ENCODE results near the gene IGF2BP3.

Gene IGF2BP3

GRCh38 chr7:23283086-23283485 is 187.2 kb downstream of the IGF2BP3 start:
- no peak overlapping the region for H2AK5ac ChIP-seq (ENCODE audit: low read length, severe bottlenecking)
- peak overlapping the region in 1 of 2 experiments; percentile 52 for H2BK12ac ChIP-seq (ENCODE audit: low read length in 2 of 2)
- DNase-seq, result no peak
- no peak overlapping the region for H4K8ac ChIP-seq (ENCODE audit: low read length)
- no peak overlapping the region for H4K91ac ChIP-seq (ENCODE audit: low read length)
- H2AFZ ChIP-seq (ENCODE audit: low read depth, low read length), result no peak overlapping the region
- H3K18ac ChIP-seq (ENCODE audit: low read depth in 1 of 2, low read length in 2 of 2), result no peak overlapping the region
- no peak overlapping the region for H3K27ac ChIP-seq (ENCODE audit: low read length, poor library complexity, severe bottlenecking)
- H3K9ac ChIP-seq (ENCODE audit: low read length), result no peak overlapping the region
- no peak overlapping the region for H2BK5ac ChIP-seq (ENCODE audit: low read depth, low read length, poor library complexity, severe bottlenecking)
- no peak overlapping the region for H3K4me3 ChIP-seq (ENCODE audit: insufficient read depth in 1 of 2, low read depth in 1 of 2, low read length in 2 of 2)
- H2BK120ac ChIP-seq (ENCODE audit: low read depth, low read length), result no peak overlapping the region
- no peak overlapping the region for H2BK15ac ChIP-seq (ENCODE audit: low read depth, poor library complexity, severe bottlenecking)
- H3K23ac ChIP-seq (ENCODE audit: low read length in 2 of 2), result no peak overlapping the region
- H3K14ac ChIP-seq (ENCODE audit: low read length in 2 of 2), result no peak overlapping the region
- no peak overlapping the region for H3K4ac ChIP-seq (ENCODE audit: low read depth in 1 of 2, low read length in 2 of 2)
- H3K36me3 ChIP-seq (ENCODE audit: control insufficient read depth in 1 of 2, insufficient read depth in 2 of 2, low read depth in 1 of 2, low read length in 2 of 2), result peaks cover 0 to 27% of the 10 kb centered on the region in 2 experiments
- H3K4me2 ChIP-seq (ENCODE audit: low read length, poor library complexity, severe bottlenecking), result no peak overlapping the region
- no peaks in the 10 kb centered on the region for H3K27me3 ChIP-seq (ENCODE audit: control insufficient read depth in 1 of 2, insufficient read depth in 1 of 2, low read length in 2 of 2)
- no peaks in the 10 kb centered on the region for H3K9me3 ChIP-seq (ENCODE audit: control insufficient read depth, low read length)
- H3K4me1 ChIP-seq (ENCODE audit: control insufficient read depth, insufficient read depth, low read depth, low read length), result no peaks in the 10 kb centered on the region
- 95% methylated on average over 3 of the region's 4 CpGs for WGBS
- no peaks in the 10 kb centered on the region for H3K79me1 ChIP-seq (replicated peaks; ENCODE audit: low read length, poor library complexity, severe bottlenecking)

GRCh38 chr7:23279819-23280525 is 190.3 kb downstream of the IGF2BP3 start:
- no peak overlapping the region for H2BK12ac ChIP-seq (ENCODE audit: low read length in 2 of 2)
- DNase-seq, result no peak
- no peak overlapping the region for H3K9ac ChIP-seq (ENCODE audit: low read length)
- H3K27ac ChIP-seq (ENCODE audit: low read length, poor library complexity, severe bottlenecking), result no peak overlapping the region
- no peak overlapping the region for H2AK5ac ChIP-seq (ENCODE audit: low read length, severe bottlenecking)
- H4K8ac ChIP-seq (ENCODE audit: low read length), result no peak overlapping the region
- H2BK15ac ChIP-seq (ENCODE audit: low read depth, poor library complexity, severe bottlenecking), result no peak overlapping the region
- H2BK5ac ChIP-seq (ENCODE audit: low read depth, low read length, poor library complexity, severe bottlenecking), result no peak overlapping the region
- H3K9me3 ChIP-seq (ENCODE audit: control insufficient read depth, low read length), result no peaks in the 10 kb centered on the region
- H2AFZ ChIP-seq (ENCODE audit: low read depth, low read length), result no peak overlapping the region
- no peak overlapping the region for H3K14ac ChIP-seq (ENCODE audit: low read length in 2 of 2)
- no peak overlapping the region for H3K4me2 ChIP-seq (ENCODE audit: low read length, poor library complexity, severe bottlenecking)
- no peak overlapping the region for H3K23ac ChIP-seq (ENCODE audit: low read length in 2 of 2)
- H3K27me3 ChIP-seq (ENCODE audit: control insufficient read depth in 1 of 2, insufficient read depth in 1 of 2, low read length in 2 of 2), result no peaks in the 10 kb centered on the region
- no peaks in the 10 kb centered on the region for H3K79me1 ChIP-seq (replicated peaks; ENCODE audit: low read length, poor library complexity, severe bottlenecking)
- no peak overlapping the region for H4K91ac ChIP-seq (ENCODE audit: low read length)
- H3K4me1 ChIP-seq (ENCODE audit: control insufficient read depth, insufficient read depth, low read depth, low read length), result no peaks in the 10 kb centered on the region
- H2BK120ac ChIP-seq (ENCODE audit: low read depth, low read length), result no peak overlapping the region
- peaks cover 0 to 46% of the 10 kb centered on the region in 2 experiments for H3K36me3 ChIP-seq (ENCODE audit: control insufficient read depth in 1 of 2, insufficient read depth in 2 of 2, low read depth in 1 of 2, low read length in 2 of 2)
- WGBS, result no CpG with 5 or more reads among the region's 2 CpGs
- no peak overlapping the region for H3K4ac ChIP-seq (ENCODE audit: low read depth in 1 of 2, low read length in 2 of 2)
- no peak overlapping the region for H3K4me3 ChIP-seq (ENCODE audit: insufficient read depth in 1 of 2, low read depth in 1 of 2, low read length in 2 of 2)
- H3K18ac ChIP-seq (ENCODE audit: low read depth in 1 of 2, low read length in 2 of 2), result no peak overlapping the region

GRCh38 chr7:23277359-23277989 is 192.8 kb downstream of the IGF2BP3 start:
- H3K4ac ChIP-seq (ENCODE audit: low read depth in 1 of 2, low read length in 2 of 2), result no peak overlapping the region

GRCh38 chr7:23276947-23277346 is 193.3 kb downstream of the IGF2BP3 start:
- Histone ChIP-seq H2BK12ac (ENCODE audit: low read length in 2 of 2) (no peak overlapping the region), H3K14ac (ENCODE audit: low read length in 2 of 2) (no peak overlapping the region), H3K4me1 (ENCODE audit: control insufficient read depth, insufficient read depth, low read depth, low read length) (peaks cover 2% of the 10 kb centered on the region), H2BK120ac (ENCODE audit: low read depth, low read length) (no peak overlapping the region), H4K91ac (ENCODE audit: low read length) (no peak overlapping the region), H3K4me2 (ENCODE audit: low read length, poor library complexity, severe bottlenecking) (no peak overlapping the region), H3K79me1 (replicated peaks; ENCODE audit: low read length, poor library complexity, severe bottlenecking) (no peaks in the 10 kb centered on the region), H2AK5ac (ENCODE audit: low read length, severe bottlenecking) (no peak overlapping the region), H3K27ac (ENCODE audit: low read length, poor library complexity, severe bottlenecking) (no peak overlapping the region), H3K9ac (ENCODE audit: low read length) (no peak overlapping the region), H3K9me3 (ENCODE audit: control insufficient read depth, low read length) (no peaks in the 10 kb centered on the region), H2BK15ac (ENCODE audit: low read depth, poor library complexity, severe bottlenecking) (no peak overlapping the region), H2AFZ (ENCODE audit: low read depth, low read length) (no peak overlapping the region), H3K23ac (ENCODE audit: low read length in 2 of 2) (no peak overlapping the region), H4K8ac (ENCODE audit: low read length) (no peak overlapping the region), H3K27me3 (ENCODE audit: control insufficient read depth in 1 of 2, insufficient read depth in 1 of 2, low read length in 2 of 2) (no peaks in the 10 kb centered on the region), H2BK5ac (ENCODE audit: low read depth, low read length, poor library complexity, severe bottlenecking) (no peak overlapping the region), H3K36me3 (ENCODE audit: control insufficient read depth in 1 of 2, insufficient read depth in 2 of 2, low read depth in 1 of 2, low read length in 2 of 2) (peaks cover 0 to 75% of the 10 kb centered on the region in 2 experiments), H3K18ac (ENCODE audit: low read depth in 1 of 2, low read length in 2 of 2) (no peak overlapping the region), H3K4me3 (ENCODE audit: insufficient read depth in 1 of 2, low read depth in 1 of 2, low read length in 2 of 2) (no peak overlapping the region), H3K4ac (ENCODE audit: low read depth in 1 of 2, low read length in 2 of 2) (no peak overlapping the region)
- DNase-seq, result no peak
- WGBS, result 94% methylated on average over 2 of the region's 3 CpGs

More at GRCh38 chr7:23277359-23277989, 192.8 kb downstream of the IGF2BP3 start:
- Histone ChIP-seq H3K36me3 (ENCODE audit: control insufficient read depth in 1 of 2, insufficient read depth in 2 of 2, low read depth in 1 of 2, low read length in 2 of 2) (peaks cover 0 to 70% of the 10 kb centered on the region in 2 experiments), H3K4me3 (ENCODE audit: insufficient read depth in 1 of 2, low read depth in 1 of 2, low read length in 2 of 2) (no peak overlapping the region), H2BK15ac (ENCODE audit: low read depth, poor library complexity, severe bottlenecking) (no peak overlapping the region), H3K18ac (ENCODE audit: low read depth in 1 of 2, low read length in 2 of 2) (no peak overlapping the region), H4K91ac (ENCODE audit: low read length) (no peak overlapping the region), H3K27ac (ENCODE audit: low read length, poor library complexity, severe bottlenecking) (no peak overlapping the region), H2BK5ac (ENCODE audit: low read depth, low read length, poor library complexity, severe bottlenecking) (no peak overlapping the region), H3K9me3 (ENCODE audit: control insufficient read depth, low read length) (no peaks in the 10 kb centered on the region), H2AFZ (ENCODE audit: low read depth, low read length) (no peak overlapping the region), H3K79me1 (replicated peaks; ENCODE audit: low read length, poor library complexity, severe bottlenecking) (no peaks in the 10 kb centered on the region), H2BK120ac (ENCODE audit: low read depth, low read length) (no peak overlapping the region), H3K23ac (ENCODE audit: low read length in 2 of 2) (no peak overlapping the region), H3K9ac (ENCODE audit: low read length) (no peak overlapping the region), H3K14ac (ENCODE audit: low read length in 2 of 2) (no peak overlapping the region), H3K4me2 (ENCODE audit: low read length, poor library complexity, severe bottlenecking) (no peak overlapping the region), H3K4me1 (ENCODE audit: control insufficient read depth, insufficient read depth, low read depth, low read length) (peaks cover 2% of the 10 kb centered on the region), H2AK5ac (ENCODE audit: low read length, severe bottlenecking) (no peak overlapping the region), H2BK12ac (ENCODE audit: low read length in 2 of 2) (no peak overlapping the region), H3K27me3 (ENCODE audit: control insufficient read depth in 1 of 2, insufficient read depth in 1 of 2, low read length in 2 of 2) (no peaks in the 10 kb centered on the region), H4K8ac (ENCODE audit: low read length) (no peak overlapping the region)
- DNase-seq, result peak; percentile 78
- WGBS, result 51% methylated on average over 4 of the region's 6 CpGs

All from mesenchymal stem cell (in vitro differentiated cells and primary cell).